ENCODE results near the gene SFRP2.

DNA sequence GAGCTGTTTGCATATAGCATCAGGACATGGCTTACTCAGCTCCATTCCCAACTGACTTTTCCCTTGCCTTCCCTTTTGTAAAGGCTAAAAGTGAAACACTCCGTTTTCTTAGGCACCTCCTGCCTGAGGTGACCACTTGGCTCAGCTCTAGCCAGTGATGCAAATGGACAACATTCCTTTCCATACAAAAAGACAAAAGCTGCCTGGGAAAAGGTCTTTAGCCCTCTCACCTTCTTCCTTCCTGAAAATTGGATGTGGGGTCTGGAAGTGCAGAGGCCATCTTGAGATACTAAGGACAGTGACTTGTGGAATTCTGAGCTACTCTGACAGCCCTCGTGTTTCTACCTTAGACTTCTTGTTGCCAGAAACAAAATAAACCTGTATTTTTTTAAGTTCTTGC lies 27.7 kb upstream of the SFRP2 start:
- TF ChIP-seq GATA2 (IDR thresholded peaks at IDR 0.05; ENCODE audit: low read depth, low read length) (no peak), GATA3 (IDR thresholded peaks at IDR 0.05; ENCODE audit: low read depth, low read length) (no peak)

All from SH-SY5Y (cell line).